ENCODE data around the gene REEP2.
A peak's percentile ranks its signal among the peaks of the same experiment; 100 is the strongest.
"Not testable (repeated sequence)": the region's sequence is repeated elsewhere in the genome, so short reads cannot be mapped to it uniquely, and the experiment has no call there.

Gene REEP2

GRCh38 chr5:138438724-138439476 is at the start of gene REEP2:
Gene REEP2, plus strand, starts transcription at chr5:138439057. Its CDS starts 152 bp downstream, at chr5:138439209.
- DNase-seq: peak; percentile 65

- DNase-seq: no peak
Observed at GRCh38 chr5:138389332-138389731, 49.5 kb upstream of the REEP2 start.

DNA sequence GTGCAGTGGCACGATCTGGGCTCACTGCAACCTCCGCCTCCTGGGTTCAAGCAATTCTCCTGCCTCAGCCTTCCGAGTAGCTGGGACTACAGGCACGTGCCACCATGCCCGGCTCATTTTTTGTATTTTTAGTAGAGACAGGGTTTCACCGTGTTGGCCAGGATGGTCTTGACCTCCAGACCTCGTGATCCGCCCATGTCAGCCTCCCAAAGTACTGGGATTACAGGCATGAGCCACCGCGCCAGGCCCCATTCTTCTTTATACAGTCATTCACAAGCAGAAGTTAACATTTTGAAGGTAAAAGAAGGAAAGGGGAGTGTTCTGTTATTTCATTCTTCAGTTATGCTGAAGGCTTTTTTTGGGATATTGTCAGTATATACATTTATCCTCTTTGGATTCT is 48.9 kb upstream of the REEP2 start:
- DNase-seq: not testable (repeated sequence)

DNA sequence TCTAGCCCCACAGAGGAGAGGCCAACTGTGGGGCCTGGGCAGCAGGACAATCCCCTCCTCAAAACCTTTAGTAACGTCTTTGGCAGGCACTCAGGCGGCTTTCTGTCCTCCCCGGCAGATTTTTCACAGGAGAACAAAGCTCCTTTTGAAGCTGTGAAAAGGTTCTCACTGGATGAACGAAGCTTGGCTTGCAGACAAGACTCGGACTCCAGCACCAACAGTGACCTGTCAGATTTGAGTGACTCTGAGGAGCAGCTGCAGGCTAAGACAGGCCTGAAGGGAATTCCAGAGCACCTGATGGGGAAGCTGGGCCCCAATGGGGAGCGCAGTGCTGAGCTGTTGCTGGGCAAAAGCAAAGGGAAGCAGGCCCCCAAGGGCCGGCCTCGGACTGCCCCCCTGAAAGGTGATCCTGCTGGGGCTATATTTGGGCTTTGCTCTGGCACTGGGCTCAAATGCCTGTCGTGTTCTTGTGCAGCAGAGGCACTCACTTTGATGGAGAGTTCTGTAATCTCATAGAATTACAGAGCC is 46.9 kb upstream of the REEP2 start:
- DNase-seq: no peak

GRCh38 chr5:138402640-138403039 is 36.2 kb upstream of the REEP2 start:
- DNase-seq: no peak

- DNase-seq: no peak
Observed at GRCh38 chr5:138408023-138408422, 30.8 kb upstream of the REEP2 start.

DNA sequence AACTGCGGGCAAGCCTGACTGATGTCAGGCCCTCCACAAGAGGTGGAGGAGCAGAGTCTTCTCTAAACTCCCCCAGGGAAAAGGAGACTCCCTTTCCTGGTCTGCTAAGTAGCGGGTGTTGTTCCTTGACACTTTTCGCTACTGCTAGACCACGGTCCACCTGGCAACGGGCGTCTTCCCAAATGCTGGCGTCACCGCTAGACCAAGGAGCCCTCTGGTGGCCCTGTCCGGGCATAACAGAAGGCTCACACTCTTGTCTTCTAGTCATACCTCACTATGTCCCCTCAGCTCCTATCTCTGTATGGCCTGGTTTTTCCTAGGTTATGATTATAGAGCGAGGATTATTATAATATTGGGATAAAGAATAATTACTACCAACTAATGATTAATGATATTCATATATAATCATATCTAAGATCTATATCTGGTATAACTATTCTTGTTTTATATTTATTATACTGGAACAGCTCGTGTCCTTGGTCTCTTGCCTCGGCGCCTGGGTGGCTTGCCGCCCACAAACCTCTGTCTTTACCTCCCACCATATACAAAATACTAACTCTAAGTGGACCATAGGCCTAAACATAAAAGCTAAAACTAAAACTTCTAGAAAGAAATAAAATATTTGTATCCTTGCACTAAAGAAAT is 27.7 kb upstream of the REEP2 start:
- DNase-seq: peak; percentile 52

- DNase-seq: no peak
Observed at GRCh38 chr5:138418444-138418843, 20.4 kb upstream of the REEP2 start.

DNA sequence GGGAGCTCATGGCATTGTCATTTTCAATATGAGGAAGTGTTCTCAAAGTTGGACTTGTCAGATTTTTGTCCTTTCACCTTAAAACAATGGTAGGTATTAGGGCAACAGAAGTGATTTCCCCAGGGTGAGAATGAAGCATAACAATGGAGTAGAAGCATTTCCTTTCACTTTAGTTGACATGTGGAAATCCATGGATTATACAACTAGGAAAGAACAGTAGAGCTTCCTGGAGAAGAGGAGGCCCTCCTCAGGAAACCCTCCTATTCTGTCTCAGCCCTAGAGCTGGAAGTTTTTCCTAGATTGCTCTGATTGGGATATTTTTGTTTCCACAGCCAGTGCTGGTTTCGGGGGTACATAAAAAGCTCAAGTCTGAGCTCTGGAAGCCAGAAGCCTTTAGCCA is 13.8 kb upstream of the REEP2 start:
- DNase-seq: no peak

DNA sequence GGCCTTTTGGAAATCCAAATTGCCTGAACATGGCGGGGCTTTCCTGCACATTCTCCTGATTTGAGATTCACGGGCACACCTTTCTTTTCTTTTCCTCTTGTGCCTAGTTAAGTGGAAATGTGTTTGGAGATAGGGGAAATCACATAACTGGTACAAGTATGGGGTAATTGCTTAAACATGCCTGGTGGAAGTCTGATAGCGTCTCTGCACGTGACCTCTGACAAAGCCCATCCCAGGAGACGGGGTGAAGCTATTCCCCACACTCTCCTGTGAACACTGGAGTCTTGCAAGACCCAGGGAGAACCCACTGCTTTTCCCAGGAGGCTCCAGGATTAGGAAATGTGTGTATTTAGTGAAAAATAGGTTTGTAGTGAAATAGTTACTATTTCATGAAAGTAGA is 2.9 kb upstream of the REEP2 start:
- DNase-seq: no peak

GRCh38 chr5:138438003-138438723 is 694 bp upstream of the REEP2 start:
- DNase-seq: no peak

GRCh38 chr5:138439477-138440158 is 761 bp downstream of the REEP2 start:
- no peak for DNase-seq

DNA sequence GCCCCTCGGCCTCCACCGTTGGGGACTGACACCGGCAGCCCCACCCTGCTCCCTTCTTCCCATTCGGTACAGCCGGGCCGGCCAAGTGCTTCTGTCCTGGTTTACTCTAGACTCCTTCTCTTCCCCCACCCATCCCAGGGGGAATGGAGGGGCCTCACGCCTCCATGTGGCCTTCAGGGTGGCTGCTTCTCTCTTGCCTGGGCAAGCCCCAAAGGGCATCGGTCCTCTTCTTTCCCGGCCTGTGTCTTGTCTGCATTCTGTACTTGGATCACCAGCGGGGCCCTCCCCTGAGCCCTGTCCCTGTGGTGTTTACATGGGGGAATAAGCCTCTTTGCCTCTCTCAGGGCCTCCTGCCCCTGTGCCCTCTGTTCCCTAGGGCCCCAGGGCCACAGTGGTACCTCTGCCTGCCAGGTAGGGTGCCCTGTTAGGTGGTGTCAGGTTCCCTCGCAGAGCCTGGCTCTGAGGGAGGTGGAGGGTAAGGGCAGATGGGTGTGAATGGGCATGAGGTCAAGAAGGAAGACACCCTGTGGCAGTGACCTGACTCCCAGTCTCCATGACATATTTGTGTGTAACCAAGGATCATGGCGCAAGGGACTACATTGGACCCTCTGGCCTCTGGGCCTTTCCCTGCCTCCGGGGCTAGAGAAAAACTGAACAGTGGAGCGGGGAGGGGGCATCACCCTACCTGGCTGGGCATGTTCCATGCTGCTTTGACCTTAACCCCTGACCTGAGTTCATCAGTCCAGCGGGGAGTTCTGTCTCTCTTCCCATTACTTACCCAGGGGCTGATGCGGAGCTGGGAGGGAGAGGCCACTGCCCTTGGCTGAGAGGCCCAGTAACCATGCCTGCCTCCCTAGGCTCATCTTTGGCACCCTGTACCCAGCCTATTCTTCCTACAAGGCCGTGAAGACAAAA is 1.6 kb downstream of the REEP2 start:
- no peak for DNase-seq

GRCh38 chr5:138441221-138441620 is 2.4 kb downstream of the REEP2 start:
- no peak for DNase-seq

- DNase-seq: no peak
Observed at GRCh38 chr5:138444078-138444773, 5.4 kb downstream of the REEP2 start.

GRCh38 chr5:138444774-138445546 is 6.1 kb downstream of the REEP2 start:
- no peak for DNase-seq

DNA sequence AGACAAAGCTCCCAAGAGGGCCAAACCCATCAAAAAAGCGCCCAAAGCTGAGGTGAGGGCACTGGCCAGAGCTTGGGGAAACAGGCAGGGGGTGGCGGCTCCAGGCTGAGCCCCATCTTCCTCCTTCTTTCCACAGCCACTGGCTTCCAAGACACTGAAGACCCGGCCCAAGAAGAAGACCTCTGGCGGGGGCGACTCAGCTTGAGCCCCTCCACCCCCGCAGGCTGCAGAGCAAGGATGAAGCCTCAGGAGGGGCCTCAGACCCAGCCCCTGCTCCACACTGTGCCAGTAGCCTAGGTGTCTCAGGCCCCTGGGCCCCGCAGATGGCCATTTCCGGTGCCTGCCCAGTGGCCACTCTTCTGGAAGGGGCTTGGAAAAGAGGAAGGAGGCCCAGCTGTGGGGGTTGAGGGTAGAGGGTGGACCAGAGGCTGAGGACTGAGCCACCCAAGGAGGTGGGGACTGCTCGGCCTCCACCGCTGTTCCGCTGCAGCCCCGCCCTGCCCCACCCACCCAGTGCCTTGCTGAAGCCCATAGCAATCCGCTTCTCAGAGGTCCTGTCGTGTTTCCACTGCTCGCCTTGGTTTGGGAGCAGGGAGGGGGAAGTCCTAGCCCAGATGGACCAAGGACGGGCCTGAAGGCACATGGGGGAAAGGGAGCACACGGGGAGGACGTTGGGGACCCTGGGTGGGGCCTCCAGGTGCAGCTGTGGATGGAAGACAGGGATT is 6.9 kb downstream of the REEP2 start:
- DNase-seq: peak; percentile 44

DNA sequence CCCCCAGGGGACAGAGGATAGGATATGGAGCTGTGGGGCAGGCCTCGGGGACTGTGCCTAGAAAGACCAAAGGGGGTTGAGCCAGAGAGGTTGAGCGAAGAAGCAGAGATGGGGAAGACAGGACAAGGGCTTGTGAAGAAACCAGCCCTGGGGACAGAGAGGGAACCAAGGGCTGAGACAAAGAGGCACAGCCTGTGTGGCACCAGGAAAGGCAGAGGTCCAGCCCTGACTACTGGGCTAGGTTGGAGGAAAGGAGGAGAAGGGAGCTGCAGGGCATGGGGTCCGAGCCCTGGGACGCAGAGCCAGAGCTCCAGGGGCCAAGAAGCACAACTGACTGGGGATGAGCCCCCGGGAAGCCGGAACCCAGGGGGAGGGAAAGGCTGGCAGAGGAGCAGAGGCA is 9.2 kb downstream of the REEP2 start:
- DNase-seq: no peak

DNA sequence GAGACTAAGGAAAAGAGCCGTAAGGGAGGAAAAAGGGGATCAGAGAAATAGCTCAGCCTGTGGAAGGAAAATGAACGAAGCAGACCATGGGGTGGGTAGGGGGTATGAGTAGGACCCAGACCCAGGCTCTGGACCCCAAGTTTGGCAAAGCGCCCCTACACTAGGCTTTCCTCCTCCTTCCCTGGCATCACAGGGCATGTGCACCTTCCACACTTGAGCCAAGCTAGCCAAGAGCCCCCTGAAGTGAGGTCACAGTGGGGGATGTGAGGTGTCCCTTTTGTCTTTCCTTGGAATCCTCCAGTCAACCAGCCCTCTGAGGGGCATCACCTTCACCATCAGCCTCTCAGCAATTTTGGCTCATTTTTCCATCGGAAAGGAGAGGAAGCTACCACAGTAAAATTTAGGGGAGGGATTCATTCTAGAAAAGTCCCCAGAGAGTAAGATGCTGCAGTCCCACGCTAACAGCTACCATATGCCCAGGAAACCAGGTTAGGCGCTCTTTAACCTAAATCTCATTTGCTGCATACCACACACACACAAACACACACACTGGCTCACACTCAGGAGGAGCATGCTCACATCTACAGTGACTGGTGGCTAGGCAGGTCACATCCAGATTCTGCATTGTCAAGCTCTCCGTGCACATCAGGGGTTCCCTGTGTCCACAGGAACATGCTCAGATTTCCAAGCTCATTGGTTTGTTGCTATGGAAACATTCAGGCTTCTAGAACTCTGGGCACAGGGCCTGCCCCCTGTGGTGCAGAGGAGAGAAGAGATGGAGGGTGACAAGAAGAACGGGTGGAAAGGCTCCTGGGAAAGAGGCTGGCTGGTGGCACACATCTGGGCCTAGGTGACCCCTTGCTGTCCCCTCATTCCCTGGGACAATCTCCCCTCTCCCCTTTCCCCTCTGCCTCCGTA is 9.9 kb downstream of the REEP2 start:
- no peak for DNase-seq
